K562 (cell line): ENCODE measurements around the gene CAMSAP2. TPM values are rescaled to one million over a fixed set of nuclear protein-coding genes. Genes with fewer than 3 reads are reported as not detected.

Experiments
- REST ChIP-seq, 2 experiments: fragments of 450-650 bp; formaldehyde crosslinking in 1 of 2; IDR thresholded peaks; 2 replicates each; pipeline versions ENCODE4 v1.4.0 to v1.6.1; 2014 to 2020; ENCODE audit warnings: mild to moderate bottlenecking in 2 of 2, borderline replicate concordance in 1 of 2, low read depth in 1 of 2
- polyA plus RNA-seq, 8 experiments: library from polyadenylated mRNA; depleted of rRNA in 4 of 8; stranded (reverse) in 5 of 8; unstranded in 3 of 8; fragments of >200 nt; fragmentation: Nextera tagmentation in 2 of 8; fragmentation: Illumina TruSeq in 1 of 8; extraction: Ambion mirVana in 2 of 8; extraction: Trizol in 1 of 8; gene quantifications; 2 replicates each; pipeline versions ENCODE4 v1.2.1 to v1.2.3, GENCODE V29; 2011 to 2014; ENCODE audit warnings: inconsistent platforms in 1 of 8, missing spikeins in 1 of 8
- total RNA-seq, 7 experiments: library from RNA; depleted of rRNA in 6 of 7; stranded (reverse); fragments of >200 nt in 6 of 7; fragmentation: Illumina TruSeq in 2 of 7; extraction: Trizol in 2 of 7; gene quantifications; 2 replicates each; pipeline versions ENCODE4 v1.2.1 to v1.2.3, GENCODE V29; 2011 to 2021; ENCODE audit warnings: low replicate concordance in 1 of 7

CAMSAP2 gene
- total and polyA plus RNA-seq, 9 of the 15 experiments (the other 6 are each of a cell fraction or from before 2014, with no cell fraction given): 1.4 to 7.5 (median 2.7) TPM

GRCh38 chr1:200838676-200839445 is 100.2 kb downstream of the CAMSAP2 start (continued):
- TF ChIP-seq REST (IDR thresholded peaks at IDR 0.05; ENCODE audit: borderline replicate concordance): no peak
- TF ChIP-seq REST (CRISPR knock-in tag; IDR thresholded peaks at IDR 0.05; ENCODE audit: low read depth): no peak
